ENCODE data around the gene CHMP4B.

The CHMP4B gene

DNA sequence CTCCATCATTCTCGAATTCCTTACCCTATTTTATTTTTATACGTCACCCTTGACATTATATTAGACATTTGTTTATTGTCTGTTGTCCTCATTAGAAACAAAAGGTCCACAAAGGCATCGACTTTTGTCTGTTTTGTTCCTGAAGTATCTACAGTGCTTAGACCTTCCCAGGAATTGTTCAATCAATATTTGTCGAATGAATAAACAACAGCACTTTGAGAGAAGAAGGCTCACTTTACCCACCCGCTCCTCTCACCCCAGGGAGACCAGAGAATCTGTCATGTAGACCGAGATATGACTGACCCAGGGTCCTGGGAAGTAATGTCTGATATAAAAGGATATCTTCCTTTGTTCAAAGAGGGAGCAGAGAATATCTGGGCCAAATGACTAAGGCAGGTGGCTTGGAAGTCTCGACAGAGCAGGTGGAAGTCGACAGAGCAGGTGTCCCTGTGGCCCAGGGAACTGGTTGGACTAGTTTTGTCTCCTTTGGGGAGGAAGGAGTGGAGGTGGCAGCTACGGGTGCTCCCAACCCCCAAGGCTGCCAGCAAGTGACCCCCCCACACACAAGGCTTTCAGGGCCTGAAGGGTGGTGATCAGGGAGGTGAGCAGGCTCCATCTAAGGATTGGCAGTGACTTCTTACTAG, 14.8 kb upstream of the CHMP4B start:
- TF ChIP-seq ZNF274 (IDR thresholded peaks at IDR 0.05; ENCODE audit: low read depth, low read length) = no peak
- no peak overlapping the region for H3K4me3 ChIP-seq (ENCODE audit: low read length)

DNA sequence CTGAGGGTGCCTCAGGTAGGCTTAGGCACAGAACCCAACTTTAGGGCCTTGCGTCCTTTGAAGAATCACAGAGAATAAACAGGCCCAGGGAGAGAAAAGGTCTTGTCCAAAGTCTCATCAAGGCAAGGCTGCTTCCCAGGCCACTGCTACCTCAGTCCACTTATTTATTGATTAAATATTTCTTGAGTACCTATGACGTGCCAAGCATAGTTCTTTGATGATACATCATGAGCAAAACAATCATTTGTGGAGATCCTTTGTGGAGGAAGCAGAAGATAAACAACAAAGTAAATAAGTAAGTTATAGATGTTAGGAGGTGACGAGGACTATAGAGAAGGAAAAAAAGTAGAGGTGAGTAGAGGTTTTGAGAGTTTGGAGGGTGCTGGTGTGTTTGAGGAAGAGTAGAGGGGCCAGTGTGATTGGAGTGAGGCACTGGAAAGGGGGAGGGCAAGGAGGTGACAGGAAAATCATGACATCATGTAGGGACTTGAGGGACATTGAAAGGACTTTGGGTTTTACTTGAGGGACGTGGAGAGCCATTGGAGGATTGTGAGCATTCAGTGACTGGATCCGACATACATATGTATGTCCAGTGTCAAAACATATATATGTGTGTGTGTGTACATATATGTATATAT, 14.1 kb upstream of the CHMP4B start:
- H3K4me3 ChIP-seq (ENCODE audit: low read length) = no peak overlapping the region
- TF ChIP-seq ZNF274 (IDR thresholded peaks at IDR 0.05; ENCODE audit: low read depth, low read length) = no peak

DNA sequence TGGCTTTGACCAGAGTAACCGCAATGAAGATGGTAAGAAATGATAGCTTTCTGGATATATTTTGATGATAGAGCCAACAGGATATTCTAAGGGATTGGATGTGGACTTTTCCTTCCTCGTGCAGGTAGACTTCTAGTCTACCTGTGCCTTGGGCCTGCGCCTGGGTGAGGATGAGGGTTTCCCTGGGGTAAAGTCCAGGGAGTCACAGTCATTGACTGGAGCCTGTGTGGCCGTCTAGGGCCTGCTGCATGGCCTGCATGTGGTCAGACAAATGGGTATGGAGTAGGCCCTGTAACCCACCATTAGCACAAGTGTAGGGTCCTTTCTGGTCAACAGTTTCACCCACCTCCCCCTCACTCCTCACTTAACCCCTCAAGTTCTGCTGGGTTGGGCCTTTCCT, 12.7 kb upstream of the CHMP4B start:
- H3K4me3 ChIP-seq (ENCODE audit: low read length) = no peak overlapping the region
- no peak for TF ChIP-seq ZNF274 (IDR thresholded peaks at IDR 0.05; ENCODE audit: low read depth, low read length)

DNA sequence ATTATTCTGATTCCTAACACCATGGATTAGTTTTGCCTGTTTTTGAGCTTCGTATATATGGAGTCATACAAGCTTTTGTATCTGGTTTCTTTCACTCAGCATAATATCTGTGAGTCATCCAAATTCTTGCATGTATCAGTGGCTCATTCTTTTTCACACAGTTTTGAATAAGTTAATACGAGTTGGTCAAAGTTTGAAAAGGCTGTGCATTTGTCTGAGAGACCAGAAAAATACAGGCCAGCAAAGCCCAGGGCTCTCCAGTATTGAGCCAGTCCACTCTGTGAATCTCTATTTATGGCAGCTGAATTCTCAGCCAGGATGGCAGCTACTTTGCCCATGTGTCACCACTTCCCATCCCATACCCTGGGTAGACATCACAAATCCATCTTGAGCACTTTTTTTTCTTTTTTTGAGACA, 7.2 kb upstream of the CHMP4B start:
- TF ChIP-seq ZNF274 (IDR thresholded peaks at IDR 0.05; ENCODE audit: low read depth, low read length) = no peak
- no peak overlapping the region for H3K4me3 ChIP-seq (ENCODE audit: low read length)

DNA sequence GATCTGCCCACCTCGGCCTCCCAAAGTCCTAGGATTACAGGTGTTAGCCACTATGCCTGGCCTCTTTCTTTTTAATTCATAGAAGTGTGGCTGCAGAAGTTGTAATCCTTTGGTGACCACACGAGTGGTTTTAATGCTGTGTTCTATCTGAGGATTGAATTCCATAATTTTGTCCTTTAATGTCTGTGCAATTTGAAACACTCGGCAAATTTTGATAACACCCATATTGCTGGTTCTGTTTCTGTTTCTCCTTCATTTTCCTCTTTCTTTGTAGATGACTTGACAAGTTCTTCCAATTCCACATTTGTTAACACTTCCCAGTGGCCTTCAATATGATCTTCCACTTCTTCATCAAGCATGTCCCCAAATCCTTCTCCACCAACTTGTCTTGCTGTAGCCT, 2.8 kb upstream of the CHMP4B start:
- H3K4me3 ChIP-seq (ENCODE audit: low read length) = no peak overlapping the region
- TF ChIP-seq ZNF274 (IDR thresholded peaks at IDR 0.05; ENCODE audit: low read depth, low read length) = no peak

DNA sequence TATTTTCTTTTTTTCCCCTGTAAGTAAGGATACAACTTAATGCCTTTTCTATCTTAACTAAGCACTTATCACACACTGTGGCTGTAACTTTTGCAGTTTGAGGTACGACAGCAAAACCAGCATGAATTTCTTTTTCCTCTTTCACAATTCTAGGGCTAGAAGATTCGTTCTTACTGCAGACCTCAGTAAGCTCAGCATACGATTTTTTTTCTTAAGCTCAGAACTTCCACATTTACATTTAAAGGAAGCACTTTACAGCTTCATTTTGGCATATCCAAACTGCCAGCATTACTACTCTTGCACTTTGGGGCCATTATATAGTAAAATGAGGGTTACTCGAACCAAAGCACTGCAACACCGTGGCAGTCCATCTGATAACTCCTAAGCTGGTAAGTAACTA, 889 bp upstream of the CHMP4B start:
- TF ChIP-seq ZNF274 (IDR thresholded peaks at IDR 0.05; ENCODE audit: low read depth, low read length) = no peak
- H3K4me3 ChIP-seq (ENCODE audit: low read length) = no peak overlapping the region

DNA sequence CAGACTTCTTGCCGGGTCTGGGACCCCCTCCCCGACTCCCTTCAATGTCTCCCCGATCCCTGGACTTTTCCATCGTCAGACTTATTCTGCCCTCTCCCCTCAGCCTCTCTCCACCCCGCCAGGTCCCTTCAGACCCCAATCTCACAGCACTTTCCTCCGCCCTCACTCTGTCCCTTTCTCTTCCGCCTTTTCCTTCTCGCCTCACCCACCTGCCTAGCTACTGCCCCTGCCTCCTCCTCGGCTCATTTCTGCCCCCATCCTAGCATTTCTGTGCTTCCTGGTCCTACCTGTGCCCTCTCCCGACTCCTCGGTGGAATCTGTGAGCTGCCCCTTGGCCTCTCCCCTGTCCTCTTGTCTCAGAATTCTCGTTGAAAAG, 616 bp downstream of the CHMP4B start:
- no peak for TF ChIP-seq ZNF274 (IDR thresholded peaks at IDR 0.05; ENCODE audit: low read depth, low read length)
- peak overlapping the region; percentile 68 for H3K4me3 ChIP-seq (ENCODE audit: low read length)

DNA sequence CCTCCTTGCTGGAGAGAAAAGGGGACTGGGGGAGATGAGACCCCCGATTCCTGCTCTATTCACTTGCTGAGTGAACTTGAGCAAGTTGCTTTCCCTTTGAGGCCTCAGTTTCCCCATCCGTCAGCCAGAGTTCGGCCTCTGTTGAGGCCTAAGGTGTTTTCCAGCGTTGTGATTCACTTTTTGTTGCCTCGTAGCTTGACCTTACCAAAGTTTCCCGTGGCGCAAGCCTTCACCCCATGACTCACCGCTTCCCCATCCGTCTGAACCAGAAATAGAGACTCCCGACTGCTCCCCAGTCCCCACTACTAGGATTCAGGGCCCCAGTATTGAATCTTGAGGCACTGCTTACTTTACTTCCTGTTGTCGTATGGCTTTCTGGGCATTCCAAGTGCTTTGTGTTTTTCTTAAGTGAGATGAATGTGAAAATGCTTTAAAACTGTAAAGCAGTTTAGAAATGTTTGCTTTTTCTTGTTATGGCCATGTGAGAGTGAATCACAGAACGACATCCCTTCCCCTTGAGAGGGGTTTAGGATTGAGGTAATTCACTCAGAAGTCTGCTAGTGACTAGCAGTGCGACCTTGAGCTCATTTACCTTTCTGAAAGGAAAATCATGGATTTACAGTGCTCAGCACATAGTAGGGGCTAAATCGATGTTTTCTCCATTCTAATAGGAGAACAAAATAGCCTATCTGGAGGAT, 1.2 kb downstream of the CHMP4B start:
- no peak for TF ChIP-seq ZNF274 (IDR thresholded peaks at IDR 0.05; ENCODE audit: low read depth, low read length)
- H3K4me3 ChIP-seq (ENCODE audit: low read length) = peak overlapping the region; percentile 68

DNA sequence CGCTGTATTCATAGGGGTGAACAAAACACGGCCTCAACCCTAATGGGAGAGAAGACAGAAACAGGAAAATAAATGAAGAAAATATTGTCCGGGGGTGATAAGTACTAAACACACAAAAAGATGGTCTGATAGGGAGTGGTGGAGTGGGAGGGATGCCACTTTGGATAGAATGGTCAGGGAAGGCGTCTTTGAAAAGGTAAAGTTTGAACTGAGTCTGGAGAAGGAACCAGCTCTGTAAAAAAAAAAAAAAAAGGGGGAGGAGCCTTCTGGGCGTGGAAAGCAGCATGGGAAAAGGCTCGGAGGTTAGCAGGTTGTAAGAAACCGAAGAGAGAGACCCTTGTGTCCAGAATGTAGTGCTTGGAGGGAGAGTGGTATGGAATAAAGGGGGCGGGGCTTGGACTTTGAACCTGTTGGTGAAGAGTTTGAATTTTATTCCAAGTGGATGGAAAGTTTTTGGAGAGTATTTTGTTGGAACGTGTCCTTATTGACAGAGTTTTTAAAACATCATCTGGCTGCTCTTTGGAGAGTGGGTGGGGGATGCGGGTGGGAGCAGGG, 1.8 kb downstream of the CHMP4B start:
- H3K4me3 ChIP-seq (ENCODE audit: low read length) = peak overlapping the region; percentile 68
- no peak for TF ChIP-seq ZNF274 (IDR thresholded peaks at IDR 0.05; ENCODE audit: low read depth, low read length)

DNA sequence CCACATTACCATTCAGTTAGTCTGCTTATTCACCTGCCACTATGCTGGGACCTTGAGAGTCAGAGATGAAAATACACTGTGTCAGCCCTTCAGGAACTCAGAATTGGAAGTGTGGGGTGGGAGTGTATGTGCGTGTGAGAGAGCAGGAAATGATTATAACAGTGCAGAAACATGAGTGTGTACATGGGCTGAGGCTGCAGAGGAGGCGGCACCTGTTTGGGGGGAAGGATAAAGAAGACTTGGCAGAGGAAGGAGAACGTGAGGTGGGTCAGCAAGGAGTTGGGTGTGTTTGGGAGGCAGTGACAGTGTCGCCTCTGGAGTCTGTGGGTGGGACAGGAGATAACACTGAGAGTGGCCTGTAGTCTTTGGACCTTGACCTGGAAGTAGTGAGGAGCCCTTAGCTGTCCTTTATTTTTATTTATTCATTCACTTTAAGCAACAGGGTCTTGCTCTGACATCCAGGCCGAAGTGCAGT, 3.1 kb downstream of the CHMP4B start:
- no peak overlapping the region for H3K4me3 ChIP-seq (ENCODE audit: low read length)
- TF ChIP-seq ZNF274 (IDR thresholded peaks at IDR 0.05; ENCODE audit: low read depth, low read length) = no peak

DNA sequence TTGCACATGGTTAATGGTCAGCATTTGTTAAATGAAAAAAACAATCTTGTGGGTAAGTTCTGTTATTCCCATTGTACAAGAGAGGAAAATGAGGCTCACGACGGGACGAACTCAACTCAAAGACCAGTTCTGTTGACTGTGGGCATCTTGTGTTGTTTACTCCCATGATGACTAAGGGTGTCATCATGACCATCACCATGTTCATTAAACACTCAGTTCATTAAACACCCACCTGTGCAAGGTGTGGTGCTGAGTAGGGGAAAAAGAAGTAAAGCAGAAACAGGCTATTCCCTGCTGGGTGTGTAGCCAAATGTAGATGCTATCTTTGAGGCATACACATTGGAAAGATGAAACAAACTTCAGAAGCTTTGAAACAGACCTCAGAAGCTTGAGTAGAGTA, 4.5 kb downstream of the CHMP4B start:
- H3K4me3 ChIP-seq (ENCODE audit: low read length) = no peak overlapping the region
- no peak for TF ChIP-seq ZNF274 (IDR thresholded peaks at IDR 0.05; ENCODE audit: low read depth, low read length)

DNA sequence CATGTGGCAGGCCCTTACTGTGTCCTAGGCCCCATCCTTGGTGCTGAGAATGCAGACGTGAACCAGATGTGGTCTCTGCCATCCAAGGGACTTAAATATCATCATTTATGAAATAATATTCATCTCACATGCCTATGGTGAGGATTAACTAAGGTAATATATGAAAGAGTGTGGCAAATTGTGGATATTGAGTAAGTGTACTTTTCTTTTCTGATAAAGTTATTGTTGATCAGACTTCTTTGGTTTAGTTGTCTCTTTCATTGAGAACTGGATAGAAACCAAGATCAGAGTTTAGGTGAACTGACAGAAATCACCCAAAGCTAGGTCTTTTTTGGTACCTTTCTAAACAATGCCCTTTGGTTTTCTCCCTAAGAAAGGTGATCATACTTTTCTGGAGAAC, 5.0 kb downstream of the CHMP4B start:
- no peak for TF ChIP-seq ZNF274 (IDR thresholded peaks at IDR 0.05; ENCODE audit: low read depth, low read length)
- no peak overlapping the region for H3K4me3 ChIP-seq (ENCODE audit: low read length)

DNA sequence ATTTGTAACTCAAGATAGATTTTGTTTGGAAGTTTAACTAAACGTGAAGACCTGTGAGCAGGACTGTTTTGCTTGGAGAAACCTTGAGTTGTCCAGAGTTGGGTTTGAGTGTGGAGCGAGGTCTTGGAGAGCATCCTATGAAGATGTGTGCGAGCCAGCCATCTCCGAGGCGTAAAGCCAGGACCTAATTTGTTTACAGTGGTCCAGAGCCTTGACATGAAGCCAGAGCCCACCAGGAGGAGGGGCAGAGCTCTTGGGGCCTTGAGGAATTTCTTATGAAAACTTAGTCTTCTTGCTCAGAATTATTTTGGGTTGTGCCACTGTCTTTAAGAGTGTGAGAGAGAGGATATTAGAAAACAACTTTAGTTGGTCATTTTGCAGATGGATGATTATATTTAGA, 6.3 kb downstream of the CHMP4B start:
- TF ChIP-seq ZNF274 (IDR thresholded peaks at IDR 0.05; ENCODE audit: low read depth, low read length) = no peak
- H3K4me3 ChIP-seq (ENCODE audit: low read length) = no peak overlapping the region

DNA sequence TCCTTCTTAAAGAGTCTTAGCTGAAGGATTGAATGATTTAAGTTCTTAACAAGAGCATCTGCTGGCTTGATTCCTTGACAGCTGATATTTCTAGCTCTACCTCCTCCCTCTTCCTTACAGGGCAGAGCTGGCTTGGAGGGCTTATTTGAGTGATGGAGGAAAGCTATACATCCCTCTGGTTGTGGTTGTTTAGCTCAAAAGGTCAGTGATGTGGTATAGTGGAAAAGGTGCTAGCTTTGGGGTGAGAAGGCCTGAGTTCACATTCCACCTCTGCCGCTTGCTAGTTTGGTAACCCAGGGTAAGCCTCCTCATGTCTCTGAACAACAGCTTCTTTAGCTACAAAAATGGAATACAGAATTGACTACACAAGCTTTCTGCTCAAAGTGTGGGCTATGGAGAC, 8.3 kb downstream of the CHMP4B start:
- no peak overlapping the region for H3K4me3 ChIP-seq (ENCODE audit: low read length)
- TF ChIP-seq ZNF274 (IDR thresholded peaks at IDR 0.05; ENCODE audit: low read depth, low read length) = no peak

DNA sequence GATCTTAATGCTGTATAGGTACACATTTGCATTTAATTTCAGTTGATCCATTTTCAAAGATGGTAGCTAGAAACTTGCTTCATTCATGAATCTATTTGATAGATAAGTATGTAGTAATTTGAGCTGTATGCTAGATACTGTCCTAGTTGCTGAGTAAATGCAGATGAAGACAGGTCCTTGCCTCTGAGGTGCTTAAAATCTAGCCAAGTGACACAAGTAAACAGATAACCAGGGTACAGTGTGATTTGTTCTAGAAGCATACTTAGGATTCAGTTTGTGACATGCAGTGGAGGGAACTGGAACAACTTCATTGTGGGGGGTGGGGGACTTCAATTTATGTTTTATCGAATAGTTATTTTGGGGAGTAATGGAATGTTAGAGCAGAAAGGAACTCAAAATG, 9.2 kb downstream of the CHMP4B start:
- TF ChIP-seq ZNF274 (IDR thresholded peaks at IDR 0.05; ENCODE audit: low read depth, low read length) = no peak
- no peak overlapping the region for H3K4me3 ChIP-seq (ENCODE audit: low read length)
